Endothelial cell of umbilical vein (primary cell): ENCODE results near the gene GAS7.

Experiments used
- CTCF ChIP-seq, 2 donors: IDR thresholded peaks; 1 replicate in 1 of 2; 2 replicates in 1 of 2; pipeline ENCODE4 v1.5.1; 2011; ENCODE audit warnings: low read length in 2 of 2, mild to moderate bottlenecking in 2 of 2, moderate library complexity in 2 of 2, control low read depth in 1 of 2, inconsistent platforms in 1 of 2, low read depth in 1 of 2; ENCODE audit not compliant: insufficient read depth in 1 of 2; ENCODE audit errors: extremely low read depth in 1 of 2
- FOS ChIP-seq: IDR thresholded peaks from 2 replicates; pipeline ENCODE4 v1.6.1; 2011; ENCODE audit warnings: mild to moderate bottlenecking, low read length, moderate library complexity, borderline replicate concordance; ENCODE audit not compliant: insufficient read depth
- POLR2AphosphoS5 ChIP-seq: IDR thresholded peaks from 2 replicates; pipeline ENCODE4 v1.6.1; 2012; ENCODE audit warnings: low read depth, mild to moderate bottlenecking, control low read depth, low read length, moderate library complexity; ENCODE audit not compliant: insufficient read depth

- no peak for TF ChIP-seq CTCF (IDR thresholded peaks at IDR 0.05; ENCODE audit: extremely low read depth in 1 of 2, insufficient read depth in 1 of 2, low read depth in 1 of 2, low read length in 2 of 2)
- TF ChIP-seq POLR2AphosphoS5 = no peak
- no peak for TF ChIP-seq FOS
Observed at GRCh38 chr17:9908649-9909042, 289.8 kb downstream of the GAS7 start.
